ENCODE data around the gene POLR1C.
"Not testable (repeated sequence)": the region's sequence is repeated elsewhere in the genome, so short reads cannot be mapped to it uniquely, and the experiment has no call there.

Gene POLR1C

GRCh38 chr6:43510827-43511163 is 6.1 kb upstream of the POLR1C start:
- no peak for DNase-seq

- no peak for DNase-seq
These were observed 5.0 kb upstream of the POLR1C start for GRCh38 chr6:43511824-43512415.

GRCh38 chr6:43515808-43516207 is 1.1 kb upstream of the POLR1C start:
- no peak for DNase-seq

- DNase-seq = no peak
These were observed 557 bp upstream of the POLR1C start for GRCh38 chr6:43516367-43516696.

GRCh38 chr6:43517505-43518357 is 842 bp downstream of the POLR1C start:
- DNase-seq = no peak

- no peak for DNase-seq
These were observed 3.2 kb downstream of the POLR1C start for GRCh38 chr6:43520097-43520496.

- DNase-seq = no peak
These were observed 4.9 kb downstream of the POLR1C start for GRCh38 chr6:43521836-43522235.

GRCh38 chr6:43522547-43523261 is 5.8 kb downstream of the POLR1C start:
- DNase-seq = no peak

GRCh38 chr6:43523284-43523683 is 6.4 kb downstream of the POLR1C start:
- no peak for DNase-seq

GRCh38 chr6:43524483-43524961 is 7.6 kb downstream of the POLR1C start:
- DNase-seq = no peak

GRCh38 chr6:43532201-43532600 is 15.3 kb downstream of the POLR1C start:
- DNase-seq = no peak

GRCh38 chr6:43538986-43539385 is 22.1 kb downstream of the POLR1C start:
- not testable (repeated sequence) for DNase-seq

- DNase-seq = not testable (repeated sequence)
These were observed 22.5 kb downstream of the POLR1C start for GRCh38 chr6:43539409-43539808.

- no peak for DNase-seq
These were observed 23.6 kb downstream of the POLR1C start for GRCh38 chr6:43540507-43540906.

GRCh38 chr6:43541774-43542471 is 25.0 kb downstream of the POLR1C start:
- DNase-seq = no peak

GRCh38 chr6:43544461-43544860 is 27.6 kb downstream of the POLR1C start:
- DNase-seq = no peak

GRCh38 chr6:43547222-43547621 is 30.3 kb downstream of the POLR1C start:
- DNase-seq = no peak

GRCh38 chr6:43557620-43558019 is 40.7 kb downstream of the POLR1C start:
- not testable (repeated sequence) for DNase-seq

- no peak for DNase-seq
These were observed 42.4 kb downstream of the POLR1C start for GRCh38 chr6:43559328-43559727.

GRCh38 chr6:43570876-43571441 is 54.1 kb downstream of the POLR1C start:
- DNase-seq = no peak
